COR-L47 (cell line): ENCODE data around the gene CYTH1.

Experiments
- DNase-seq: peaks from one replicate; lab custom pipeline; 2025; lab: John Stamatoyannopoulos, UW

The CYTH1 gene

DNA sequence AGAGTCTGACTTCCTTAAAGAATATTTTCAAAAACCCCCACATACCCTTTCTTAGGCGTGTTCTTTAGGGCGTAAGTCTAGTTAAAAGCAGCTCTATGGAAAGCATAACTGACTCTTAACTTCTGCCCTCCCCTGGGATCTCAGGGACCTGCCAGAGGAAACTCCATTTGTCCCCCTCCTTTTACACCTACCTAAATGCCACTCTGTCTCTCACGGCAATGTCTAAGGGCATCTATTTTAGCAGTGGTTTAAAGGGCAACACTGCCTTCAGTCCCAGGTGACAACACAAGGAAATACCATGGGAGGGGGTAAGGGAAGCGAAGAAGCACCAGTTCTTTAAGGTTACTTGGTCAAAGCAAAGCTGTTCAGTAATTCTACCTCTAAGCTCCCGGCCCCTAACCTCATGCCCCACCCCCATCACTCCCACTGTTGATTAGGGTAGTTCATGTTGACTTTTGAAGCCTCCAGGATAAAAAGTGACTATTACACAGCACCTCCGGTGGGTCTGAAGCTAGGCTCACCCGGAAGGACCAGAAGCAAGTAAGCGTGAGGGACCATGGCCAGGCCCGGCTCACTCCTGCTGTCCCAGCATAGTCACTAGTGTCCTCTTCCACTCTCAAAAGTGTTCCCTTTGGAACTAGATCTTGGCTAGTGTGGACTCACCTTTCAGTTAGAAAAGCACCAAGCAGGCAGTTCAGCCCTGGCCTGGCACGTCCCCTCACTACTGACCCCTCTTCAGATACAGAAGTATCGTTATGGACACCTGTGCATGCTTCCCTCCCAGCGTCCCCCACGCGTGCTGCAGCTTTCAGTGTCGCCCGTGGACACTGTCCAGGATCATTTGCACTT lies 47.1 kb downstream of the CYTH1 start:
- DNase-seq, result no peak

DNA sequence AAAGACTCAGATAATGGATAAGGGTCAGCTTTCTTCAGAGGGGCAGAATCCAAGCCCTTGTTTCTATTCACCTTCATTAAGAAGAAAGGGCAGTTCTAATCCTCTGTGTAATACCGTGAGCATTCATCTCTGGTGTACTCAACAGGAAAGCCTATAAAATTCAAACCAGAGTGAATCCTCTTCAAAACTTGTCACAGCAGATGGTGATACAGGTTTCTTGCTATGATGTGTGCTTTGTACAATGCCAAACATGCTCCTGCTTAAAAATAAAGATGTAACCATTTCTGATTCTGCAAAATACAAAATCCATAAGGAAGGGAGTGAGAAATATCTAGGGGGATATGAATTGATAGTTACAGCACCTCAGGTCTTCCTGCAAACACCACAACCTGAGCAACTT lies 49.7 kb downstream of the CYTH1 start:
- no peak for DNase-seq

DNA sequence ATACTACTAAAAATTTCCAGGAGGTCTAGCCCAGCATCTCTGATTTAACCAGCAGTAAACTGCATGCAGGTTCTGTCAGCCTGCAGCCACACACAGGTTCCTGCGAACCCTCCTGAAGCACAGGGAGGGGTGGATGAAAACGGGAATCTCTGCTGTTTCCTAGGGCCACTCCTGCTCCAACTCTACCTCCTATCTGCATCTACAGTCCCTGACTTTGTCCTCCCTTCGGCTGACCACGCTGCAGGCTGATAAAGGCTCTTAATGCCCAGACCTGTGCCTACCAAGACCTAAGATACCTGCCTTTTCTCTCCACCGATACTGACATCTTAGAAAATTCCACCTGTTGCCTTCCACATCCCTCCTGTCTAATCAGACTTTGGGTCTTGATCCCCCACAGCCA lies 50.2 kb downstream of the CYTH1 start:
- DNase-seq, result no peak

DNA sequence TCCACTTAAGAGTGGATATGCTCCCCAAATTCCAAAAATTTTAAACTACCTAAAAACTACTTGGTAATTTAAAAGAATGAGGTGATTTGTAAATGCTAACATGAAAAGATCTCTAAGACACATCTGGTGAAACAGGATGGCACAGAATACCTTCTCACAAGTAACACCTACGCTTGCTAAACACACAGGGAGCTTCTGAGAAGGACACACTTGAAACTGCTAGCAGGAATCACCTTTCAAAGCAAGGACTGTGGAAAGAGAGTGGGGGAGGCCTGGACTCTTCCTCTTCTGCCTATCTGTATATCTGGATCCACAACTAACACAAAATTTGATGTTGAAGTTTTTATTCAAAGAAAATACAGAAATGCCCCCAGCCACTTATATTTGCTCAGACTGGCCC lies 52.4 kb downstream of the CYTH1 start:
- no peak for DNase-seq

DNA sequence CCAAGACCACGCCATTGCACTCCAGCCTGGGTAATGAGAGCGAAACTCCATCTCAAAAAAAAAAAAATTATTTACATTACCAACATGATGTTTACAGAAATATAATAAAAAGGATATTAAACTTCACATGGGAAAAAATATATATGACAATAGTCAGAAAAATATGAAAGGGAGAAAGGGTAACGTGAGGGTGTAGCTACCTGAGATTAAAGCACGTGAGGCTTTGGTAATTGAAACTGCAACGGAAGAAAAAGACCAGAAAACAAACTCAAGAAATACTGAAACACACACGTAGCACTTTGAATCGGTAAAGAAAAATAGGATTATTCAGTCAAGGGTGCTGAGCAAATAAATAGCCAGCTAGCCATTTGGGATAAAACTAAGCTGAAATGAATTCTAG lies 53.6 kb downstream of the CYTH1 start:
- DNase-seq, result no peak

DNA sequence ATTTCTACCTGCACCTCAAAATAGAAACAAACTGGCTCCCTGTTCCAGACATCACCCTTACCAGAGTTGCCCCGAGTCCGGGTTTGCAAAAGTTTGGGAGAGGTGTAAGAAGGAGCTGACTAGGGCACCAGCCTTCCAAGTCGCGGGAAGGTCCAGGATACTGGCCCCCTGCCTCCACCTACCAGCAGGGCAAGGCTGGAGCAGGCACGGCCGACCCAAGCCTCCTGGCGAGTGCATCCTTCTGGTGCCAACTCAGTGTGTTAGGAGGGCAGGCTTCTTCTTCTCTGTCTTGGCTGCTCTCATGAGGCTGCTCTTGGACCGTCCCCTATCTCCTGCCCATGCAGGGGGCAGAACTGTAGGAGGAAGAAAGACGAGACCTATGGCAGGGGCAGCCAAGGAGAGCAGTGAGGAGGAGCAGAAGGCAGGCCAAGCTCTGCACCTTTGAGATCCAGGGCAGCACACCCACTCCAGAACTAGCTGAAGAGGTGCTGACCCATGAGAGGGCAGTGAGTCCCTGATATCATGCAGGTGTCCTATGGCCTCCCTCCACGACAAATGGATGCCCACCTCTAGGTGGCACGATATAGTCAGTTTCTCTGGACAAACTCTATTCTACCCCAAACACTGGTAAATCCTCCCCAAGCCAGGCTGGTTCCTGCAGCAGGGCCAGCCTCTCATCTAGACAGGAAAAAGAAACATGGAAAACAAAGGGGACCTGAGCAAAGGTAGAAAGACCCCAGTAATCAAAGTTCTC lies 54.4 kb downstream of the CYTH1 start:
- DNase-seq, result no peak

DNA sequence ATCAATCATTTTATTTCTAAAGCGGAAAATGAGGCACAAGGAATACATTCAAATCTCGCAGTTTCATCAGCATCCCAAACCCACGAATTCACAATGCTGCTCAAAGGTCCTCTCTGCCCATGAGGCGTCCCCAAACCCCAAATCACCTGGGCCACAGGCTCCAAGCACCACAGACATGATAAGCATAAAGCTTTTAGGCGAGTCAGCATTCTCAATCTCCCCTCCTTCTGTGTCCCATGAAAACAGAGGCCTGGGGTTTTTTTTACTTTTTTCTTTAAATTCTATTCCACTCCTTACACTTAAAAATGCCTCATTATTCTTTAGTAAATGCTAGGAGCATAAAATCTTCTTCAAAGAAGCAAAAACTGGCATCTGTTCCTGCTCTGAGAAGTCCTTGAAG lies 55.0 kb downstream of the CYTH1 start:
- no peak for DNase-seq

DNA sequence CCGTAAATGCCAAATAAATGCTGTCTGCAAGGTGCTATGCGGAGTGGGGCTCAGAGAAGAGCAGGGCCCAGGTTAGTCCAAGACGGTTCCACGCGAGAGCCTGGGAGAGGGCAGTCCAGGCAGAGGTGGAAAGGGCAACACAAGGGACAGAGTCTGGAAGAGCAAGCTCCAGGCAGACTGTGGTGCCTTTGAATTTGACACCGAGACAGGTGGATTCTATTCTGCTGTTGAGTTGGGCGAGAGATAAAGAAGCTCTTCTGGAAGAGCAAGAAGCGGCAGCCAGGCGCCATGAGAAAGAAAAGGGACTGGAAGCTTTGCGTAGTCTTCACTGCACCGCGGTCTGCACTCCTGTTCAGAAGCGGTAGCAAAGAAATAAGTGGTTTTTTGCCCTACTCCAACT lies 55.6 kb downstream of the CYTH1 start:
- no peak for DNase-seq

DNA sequence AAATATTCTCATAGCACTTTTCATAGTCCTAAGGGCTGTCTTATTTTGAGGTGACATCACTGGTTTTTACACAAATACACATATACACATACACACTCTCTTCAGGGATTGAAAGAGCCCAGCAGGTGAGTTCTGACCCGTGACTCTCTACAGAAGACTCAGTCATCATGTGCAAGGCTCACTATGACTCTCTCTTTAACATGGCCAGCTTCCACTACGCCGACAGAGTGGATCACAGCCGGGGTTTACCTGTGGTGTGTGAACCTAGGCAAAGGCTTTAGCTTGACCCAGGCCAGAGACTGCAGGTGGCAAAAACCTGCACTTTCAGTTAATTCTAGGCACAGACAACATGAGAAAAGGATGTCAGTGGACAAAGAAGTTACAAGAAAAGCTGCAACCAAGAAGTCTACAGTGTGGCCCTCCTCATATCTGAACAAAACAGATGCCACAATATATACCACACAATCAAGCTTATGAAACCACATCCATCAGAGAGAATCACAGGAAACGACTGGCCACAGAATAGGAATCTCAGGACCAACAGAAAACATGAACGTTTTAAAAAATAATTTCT lies 56.5 kb downstream of the CYTH1 start:
- DNase-seq, result no peak

DNA sequence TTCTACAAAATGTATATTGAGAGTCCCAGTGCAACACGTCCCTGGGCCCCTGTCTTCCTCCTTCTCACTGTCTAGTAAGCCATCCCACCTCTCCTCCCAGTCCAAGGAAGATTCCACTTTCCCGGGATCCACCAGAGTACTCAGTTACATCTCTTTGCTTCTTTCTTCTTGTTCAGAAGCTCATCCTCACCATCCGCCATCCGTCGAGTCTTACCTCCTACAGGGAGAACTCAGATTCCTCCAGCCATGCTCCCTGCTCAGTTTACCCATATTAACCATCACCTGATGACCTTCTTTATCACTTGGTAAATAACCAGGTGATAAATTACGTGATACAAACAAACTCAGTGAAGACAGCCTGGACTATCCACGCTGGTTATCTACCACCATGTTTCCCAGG lies 57.1 kb downstream of the CYTH1 start:
- DNase-seq, result no peak

DNA sequence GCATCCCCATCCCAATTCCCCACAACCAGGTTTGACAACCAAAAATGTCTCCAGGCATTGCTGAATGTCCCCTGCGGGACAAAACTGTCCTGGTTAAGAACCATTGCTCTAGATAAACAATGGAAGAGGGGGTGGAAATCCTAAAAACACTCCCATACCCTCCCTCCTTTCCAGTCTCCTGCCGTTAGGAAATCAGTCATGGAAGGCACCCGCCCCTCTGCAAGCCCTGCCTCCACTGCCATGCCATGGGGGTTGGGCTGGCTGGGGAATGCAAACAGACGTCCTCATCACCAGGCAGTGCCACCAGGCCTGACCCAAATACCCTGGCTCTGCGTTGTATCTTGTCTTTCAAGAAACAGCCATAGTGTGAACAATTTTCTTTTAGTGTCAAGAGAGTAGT lies 57.5 kb downstream of the CYTH1 start:
- DNase-seq, result no peak

DNA sequence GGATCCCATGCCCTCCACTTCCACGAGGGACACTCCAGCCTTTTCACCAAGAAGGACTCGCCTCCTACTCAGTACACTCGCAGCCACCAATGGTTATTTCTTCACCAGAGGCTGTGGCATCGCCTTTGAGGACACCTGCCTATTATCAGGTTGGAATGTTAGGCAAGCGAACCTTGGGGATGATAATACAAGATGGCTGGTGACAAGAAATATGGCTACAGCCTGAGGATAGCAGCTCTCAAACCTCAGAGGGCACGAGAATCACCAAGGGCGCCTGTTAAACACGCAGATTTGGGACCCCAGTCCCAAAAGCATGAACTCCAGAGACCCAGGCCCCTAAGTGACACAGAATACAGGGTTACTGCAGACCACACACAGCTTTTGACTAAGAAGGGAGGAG lies 58.1 kb downstream of the CYTH1 start:
- no peak for DNase-seq

DNA sequence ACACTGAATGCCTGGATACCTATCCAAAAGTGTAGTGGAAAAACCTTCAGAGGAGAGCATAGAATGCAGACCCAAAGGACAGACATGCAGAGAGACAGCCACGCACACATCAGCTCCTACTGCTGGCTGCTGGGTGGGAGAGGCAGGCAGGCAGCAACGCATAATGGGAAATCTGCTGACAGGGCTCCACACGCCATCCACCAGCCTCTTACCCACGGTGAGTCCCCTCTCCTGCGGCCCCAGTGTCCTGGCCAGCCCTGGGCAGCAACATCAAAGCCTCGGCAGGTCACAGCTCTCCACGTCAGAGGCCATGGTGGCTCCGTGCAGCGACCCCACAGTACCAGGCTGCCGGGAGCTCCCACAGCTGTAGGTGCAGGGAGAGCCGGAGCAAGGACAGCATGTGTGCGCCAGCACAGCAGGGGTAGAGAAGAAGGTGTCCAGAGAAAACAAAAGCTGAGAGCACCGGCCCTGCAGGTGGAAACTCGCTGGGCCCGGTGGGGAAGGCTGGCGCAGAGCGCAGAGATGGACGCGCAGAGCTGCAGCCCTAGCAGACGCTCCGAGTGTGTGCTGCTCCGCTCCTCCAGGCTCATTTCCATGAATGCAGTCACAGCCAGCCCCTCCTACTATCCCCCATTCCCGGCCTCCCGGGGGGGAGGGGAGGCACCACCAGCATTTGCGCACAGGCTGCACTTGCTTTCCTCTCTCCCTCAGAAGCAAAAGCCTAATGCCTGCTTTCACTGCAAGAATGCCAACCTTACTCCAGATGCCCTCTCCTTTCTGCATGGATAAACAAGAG lies 58.9 kb downstream of the CYTH1 start:
- peak; percentile 76 for DNase-seq

DNA sequence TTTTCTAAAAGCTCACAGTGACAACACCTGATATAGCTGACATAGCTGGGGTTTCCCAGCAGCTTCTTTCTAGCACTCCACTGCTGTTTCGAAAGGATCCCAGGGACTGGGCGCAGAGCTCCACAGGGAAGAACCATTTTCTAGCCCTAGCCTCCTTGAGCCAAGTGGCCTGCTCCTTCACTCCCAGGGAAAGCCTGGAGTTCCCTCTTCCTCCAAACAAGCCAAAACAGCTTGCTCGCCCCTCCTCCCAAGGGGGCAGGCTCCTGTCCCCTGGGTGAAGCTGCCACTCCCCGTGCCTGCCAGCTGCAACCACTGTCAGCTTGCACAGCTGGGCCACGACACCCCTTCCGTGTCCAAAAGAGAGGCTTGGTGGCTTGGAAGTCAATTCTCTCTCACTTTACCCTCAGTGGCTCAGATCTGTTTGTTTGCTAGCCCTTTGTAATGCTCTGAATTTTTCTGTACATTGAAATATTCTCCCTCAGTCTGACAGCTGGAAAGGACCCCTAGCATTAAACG lies 59.8 kb downstream of the CYTH1 start:
- no peak for DNase-seq

DNA sequence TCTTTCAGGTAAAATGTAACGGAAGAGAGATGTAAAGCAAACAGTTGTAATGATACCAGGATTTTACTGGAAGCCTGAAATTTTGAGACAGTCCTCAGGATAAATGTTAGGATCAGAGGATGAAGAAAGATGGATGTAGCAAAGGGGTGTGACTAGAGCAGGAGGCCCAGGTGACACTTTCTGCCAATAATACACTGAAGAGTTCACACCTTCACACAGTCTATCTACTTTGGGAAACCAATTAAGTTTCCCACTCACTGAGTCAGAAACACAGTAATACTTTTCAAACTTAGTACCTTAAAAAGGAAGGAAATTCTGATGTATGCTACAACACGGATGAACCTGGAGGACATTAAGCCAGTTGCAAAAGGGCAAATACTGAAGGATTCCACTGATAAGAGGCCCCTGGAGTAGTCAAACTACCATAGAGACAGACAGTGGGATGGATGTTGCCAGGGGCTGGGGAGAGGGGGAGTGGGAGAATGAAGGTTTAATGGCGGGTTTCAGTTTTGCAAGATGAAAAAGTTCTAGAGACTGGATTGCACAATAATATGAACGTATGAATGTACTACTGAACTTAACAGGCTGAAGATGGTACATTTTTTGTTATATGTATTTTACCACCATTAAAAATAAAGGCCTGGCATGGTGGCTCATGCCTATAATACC lies 62.3 kb downstream of the CYTH1 start:
- DNase-seq, result no peak

DNA sequence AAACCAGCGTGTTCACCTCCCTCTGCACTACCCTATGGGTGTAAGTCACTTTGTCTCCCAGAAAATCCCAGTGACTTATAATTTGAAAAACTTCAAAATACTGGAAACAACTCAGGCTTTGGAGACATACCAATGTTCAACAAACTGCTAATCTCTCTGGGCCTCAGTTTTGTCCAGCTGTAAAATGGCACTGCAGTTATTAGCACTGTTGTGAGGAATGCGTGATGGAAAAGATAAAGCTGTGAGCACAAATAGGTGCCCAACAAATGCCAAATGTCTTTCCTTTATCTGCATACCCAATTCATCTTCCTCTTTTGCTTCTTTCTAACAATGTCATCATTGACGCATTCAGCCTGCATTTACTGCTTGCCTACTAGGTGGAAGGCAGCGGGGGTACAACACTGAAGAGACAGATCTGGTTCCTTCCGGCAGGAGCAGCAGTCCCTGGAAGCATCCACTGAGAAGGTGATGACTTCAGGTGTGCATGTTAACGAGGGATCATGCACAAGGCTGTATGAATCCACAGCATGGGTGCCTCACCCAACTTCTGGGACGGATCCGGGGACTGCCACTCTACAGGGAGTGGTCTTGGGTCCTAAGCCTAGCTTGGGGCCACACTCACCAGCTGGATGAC lies 63.4 kb downstream of the CYTH1 start:
- no peak for DNase-seq

DNA sequence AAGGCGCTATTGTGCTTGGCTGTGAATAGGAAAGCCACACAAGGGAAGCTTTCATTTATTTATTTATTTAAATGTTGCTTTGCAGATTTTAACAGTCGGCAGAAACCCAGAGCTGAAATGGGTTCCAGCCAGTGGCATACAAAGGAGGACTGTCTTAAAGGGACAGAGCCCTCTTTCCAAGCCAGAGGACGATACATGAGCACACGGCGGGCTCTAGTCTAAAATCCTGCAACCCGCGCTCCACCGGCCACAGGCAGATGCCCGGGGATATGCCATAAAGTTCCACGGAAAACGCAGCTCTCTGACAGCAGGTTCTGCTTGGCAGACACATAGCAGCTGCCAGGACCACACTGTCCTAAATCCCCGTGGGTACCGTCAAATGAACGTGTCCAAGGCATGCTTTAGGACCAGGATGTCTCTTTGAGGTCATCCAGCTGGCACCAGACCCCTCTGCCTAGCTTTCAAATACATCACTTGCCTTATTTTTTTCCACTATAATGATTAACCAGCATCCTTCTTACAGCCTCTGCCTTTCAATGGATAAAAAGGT lies 64.6 kb downstream of the CYTH1 start:
- DNase-seq, result peak; percentile 48

DNA sequence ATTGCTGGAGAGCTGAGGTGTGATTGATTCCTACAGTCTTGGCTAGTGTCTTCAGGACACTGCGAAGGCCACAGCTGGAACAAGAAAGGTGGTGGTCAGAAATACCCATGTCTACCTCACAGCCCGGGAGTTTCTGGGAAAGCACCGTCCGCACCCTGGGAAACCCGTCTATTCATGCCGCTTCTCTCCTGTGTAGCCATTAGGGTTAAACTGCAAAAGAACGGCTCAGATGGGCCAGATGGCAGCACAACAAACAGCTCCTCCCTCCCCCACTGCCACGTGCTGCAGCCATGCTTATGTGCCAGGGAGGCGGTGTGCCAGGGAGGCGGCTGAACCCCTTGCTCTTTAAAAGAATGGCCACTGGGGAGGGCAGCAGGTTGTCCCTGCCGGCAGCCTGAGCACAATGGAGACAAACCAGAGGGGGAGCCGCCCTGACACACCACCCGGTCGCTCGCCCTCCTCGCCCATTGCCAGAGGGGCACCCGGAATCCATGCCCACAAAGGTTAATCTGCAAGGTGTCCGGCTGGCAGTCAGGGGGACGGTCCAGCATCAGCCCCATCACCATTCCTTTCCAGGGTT lies 65.2 kb downstream of the CYTH1 start:
- peak; percentile 78 for DNase-seq

DNA sequence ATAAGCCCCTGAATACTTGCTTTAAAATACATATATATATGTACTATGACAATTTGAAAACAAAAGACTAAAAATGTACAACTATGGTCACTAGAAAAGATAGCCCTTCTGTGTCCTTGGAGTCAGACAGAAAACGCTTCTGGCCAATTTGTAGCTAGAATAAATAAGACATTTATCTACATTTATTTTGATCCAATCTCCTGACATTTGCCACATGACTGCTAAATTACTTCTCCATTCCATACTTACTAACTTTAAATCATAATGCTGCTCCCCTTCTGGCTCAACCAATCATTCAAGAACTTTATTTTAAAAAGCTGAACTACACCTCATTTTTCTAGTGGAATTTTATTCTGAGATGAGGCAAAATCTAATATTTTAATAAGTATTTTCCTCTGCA lies 65.8 kb downstream of the CYTH1 start:
- no peak for DNase-seq

DNA sequence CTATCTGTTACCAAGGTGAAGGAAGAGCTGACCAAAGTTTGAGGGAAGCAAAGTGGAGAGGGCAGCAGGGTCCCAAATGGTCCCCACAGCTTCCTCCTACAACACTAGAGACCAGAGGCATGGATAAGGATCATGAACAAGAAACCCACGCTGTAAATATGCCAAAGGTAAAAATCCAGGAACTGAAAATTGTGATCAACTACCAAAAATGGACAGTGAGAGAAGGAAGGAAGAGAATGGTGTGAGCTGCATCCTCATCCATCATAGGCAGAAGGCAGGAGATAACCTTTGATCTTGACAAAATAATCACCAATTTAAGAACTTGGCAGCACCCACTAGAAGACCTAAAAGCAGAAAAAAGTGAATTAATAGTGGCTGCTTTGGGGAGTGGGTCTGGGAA lies 66.2 kb downstream of the CYTH1 start:
- no peak for DNase-seq
